DMS 273 (cell line): Measurements from ENCODE around the gene DDIT4L.
A peak's percentile ranks its signal among the peaks of the same experiment; 100 is the strongest.
"Not testable (repeated sequence)": the region's sequence is repeated elsewhere in the genome, so short reads cannot be mapped to it uniquely, and the experiment has no call there.

Experiments used
- DNase-seq: peaks from one replicate; lab custom pipeline; 2025; ENCODE audit not compliant: unreplicated experiment; lab: John Stamatoyannopoulos, UW

The DDIT4L gene

DNA sequence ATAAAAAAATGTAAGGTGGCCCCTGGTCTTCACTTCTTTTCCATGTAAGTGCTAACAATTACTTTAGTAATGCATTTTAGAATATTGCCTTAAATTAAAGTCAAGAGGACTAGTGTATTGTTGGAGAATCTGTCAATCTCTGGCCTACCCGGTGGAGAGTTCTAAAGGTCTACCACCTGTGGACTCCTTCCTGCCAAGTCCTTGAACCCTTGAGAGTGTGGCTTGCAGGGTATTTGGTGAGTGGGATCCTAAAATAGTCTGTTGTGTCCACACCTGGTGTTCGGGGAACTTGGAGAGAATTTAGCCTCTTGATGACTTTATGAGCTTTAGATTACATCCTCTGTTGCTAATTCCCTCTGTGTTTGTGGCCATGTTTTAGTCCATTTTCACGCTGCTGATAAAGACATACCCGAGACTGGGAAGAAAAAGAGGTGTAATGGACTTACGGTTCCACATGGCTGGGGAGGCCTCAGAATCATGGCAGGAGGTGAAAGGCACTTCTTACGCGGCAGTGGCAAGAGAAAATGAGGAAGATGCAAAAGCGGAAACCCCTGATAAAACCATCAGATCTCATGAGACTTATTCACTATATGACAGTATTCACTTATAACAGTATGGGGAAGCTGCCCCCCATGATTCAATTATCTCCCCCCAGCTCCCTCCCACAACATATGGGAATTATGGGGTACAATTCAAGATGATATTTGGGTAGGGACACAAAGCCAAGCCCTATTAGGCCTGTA lies 23.8 kb downstream of the DDIT4L start:
- no peak for DNase-seq

DNA sequence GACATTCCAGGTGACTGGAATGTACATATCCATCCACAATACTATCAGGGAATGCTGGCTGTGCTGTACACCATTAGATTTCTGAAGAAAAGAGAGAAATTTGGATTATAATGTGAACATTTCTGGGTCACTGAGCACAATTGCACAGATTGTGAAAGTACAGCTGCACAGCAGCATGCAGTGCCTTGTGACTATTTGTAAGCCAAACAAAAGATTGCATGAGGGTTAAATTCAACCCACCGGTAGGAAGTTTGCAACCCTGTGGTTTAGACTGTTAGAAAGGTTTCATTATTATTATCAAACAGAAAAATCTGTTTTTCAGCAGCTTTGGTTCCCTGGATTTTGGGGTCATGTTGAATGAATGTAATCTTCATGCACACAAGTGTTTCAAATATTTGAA lies 24.5 kb downstream of the DDIT4L start:
- no peak for DNase-seq

DNA sequence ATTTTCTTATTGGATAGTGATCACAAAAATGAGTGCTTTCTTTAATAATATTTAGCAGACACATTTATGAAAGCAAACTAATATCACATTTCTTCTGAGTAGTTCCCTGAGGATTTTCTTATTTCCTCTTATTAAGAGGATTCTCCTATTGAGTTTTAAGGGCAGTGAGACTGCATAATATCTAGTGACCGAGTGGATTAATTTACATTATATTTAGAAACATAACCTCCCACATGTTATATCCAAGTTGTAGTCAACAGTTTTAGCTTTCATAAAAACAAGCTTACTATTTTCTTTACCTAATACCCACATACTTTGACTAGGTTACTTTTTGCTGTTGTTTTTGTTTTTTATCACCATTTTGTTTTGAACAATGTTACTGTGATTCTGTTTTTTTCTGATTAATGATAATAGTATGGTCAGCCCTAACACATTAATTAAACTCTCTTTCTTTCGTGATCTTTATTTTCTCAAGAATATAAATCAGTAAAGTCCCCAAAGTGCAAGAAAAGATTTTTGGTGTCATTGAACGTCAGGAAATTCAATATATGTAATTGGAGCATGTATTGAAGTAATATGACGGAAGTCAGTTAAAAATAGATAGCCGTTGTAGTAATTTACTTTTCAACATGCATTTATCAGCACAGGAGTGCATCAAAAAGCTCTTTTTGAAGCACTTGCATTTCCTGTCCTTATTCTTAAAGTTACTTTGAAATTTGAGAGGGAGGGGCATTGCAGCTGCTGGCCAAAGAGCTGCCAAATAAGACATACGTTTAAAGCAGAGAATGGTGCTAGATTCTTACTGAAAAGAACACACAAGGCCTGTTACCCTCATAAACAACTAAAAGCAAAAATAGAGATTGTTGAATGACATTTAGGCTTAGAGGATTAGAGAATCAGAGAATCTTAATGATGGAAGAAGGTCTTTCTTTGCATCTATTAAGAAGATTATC lies 25.2 kb downstream of the DDIT4L start:
- DNase-seq = no peak

DNA sequence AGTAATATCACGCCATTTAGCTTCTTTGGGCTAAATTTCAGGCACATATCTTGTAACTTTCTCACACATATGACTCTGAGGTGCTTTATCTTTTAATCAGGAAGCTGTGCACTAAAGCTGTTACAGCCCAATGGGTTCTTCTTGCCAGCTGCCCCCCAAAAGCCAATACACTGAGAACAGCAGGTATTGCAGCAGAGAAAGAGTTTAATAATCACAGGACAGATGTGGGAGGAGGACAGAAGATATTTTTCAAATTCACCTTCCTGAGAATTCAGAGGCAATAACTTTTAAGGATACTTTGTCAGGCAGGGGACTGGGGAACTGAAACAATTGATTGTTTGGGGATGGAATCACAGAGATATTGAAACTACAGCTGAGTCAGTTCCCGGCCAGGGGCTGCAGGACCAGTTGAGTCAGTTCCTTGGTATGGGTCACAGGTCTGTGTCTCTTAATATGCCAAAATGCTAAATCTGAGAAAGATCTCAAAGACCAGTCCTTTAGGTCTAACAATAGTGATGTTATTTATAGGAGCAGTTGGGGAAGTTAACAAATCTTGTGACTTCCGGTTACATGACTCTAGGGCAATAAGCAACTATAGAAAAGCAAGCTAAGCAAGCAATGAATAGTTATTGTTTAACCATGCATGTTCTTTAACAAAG lies 28.1 kb downstream of the DDIT4L start:
- no peak for DNase-seq

DNA sequence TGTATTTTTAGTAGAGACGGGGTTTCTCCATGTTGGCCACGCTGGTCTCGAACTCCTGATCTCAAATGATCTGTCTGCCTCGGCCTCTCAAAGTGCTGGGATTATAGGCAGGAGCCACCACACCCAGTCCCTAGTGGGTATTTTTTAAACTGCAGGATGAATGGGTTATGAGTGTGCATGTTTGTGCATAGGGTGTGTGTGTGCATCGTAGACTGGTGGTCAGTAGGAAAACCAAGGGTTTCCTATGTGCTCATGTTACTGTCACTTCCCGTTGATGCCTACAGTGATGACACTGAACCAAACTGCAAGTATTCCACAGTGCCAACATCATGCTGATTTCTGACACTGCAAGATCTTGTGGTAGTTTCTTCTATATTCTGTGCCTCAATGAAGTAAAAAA lies 41.1 kb downstream of the DDIT4L start:
- no peak for DNase-seq

DNA sequence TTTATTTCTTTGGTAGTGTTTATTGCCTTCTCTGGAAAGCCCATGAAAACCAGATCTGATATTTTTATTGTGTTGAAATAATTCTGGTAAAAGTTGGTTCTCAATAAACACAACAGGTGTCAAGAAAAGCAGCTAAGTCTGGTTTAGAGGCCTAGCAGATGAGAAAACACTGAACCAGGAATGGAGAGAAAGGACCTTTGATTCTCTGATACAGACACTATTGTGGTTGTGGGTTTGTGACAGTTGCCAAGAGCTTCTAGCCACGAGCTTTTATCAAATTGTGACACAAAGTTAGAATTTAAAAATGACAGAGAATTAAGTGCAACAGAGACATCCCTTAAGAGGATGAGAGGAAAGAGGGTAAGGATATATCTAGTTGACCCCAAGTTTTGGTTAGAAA lies 42.6 kb downstream of the DDIT4L start:
- DNase-seq = no peak

DNA sequence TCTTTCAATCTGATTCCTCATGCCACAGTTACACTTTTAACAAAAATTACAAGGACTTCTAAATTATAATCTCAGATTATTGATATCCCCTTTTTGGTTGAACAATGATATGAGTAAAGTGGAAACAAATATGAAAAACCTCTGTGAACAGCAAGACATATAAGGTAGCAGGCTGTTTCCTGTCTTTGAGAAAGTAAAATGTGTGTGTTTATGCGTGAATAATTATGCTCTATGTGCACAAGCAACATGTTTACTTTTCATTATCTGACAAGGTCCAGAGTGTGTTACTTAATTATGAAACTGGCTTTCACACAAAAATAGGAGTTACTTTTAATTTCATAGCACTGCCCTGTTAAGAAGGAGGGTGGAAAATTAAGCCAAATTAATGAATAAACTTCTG lies 43.1 kb downstream of the DDIT4L start:
- DNase-seq = no peak

DNA sequence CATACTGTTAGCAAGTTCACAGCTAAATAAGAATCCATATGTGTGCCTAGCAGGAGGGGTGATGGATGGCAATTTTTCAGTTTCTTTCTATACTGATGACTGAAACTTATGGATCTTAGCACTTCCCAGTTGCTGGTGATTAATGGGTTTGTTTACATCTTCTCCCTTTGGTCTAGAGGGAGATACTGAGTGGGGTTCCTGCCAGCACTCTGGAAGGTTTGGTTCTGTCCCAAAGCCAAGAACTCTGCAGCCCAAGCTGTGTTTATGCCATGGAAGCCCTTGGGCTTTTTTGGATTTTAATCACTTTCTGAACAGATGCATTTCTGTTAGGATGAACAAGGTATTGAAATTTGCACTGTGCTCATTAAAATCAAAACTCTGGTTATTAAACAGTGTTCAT lies 43.5 kb downstream of the DDIT4L start:
- peak; percentile 18 for DNase-seq

DNA sequence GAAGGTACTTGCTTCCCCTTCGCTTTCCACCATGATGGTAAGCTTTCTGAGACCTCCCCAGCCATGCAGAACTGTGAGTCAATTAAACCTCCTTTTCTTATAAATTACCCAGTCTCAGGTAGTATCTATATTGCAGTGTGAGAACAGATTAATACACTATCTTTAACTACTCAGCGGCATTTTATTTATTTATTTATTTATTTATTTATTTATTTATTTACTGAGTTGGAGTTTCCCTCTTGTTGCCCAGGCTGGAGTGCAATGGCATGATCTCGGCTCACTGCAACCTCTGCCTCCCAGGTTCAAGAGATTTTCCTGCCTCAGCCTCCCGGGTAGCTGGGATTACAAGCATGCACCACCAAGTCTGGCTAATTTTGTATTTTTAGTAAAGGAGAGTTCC lies 52.9 kb downstream of the DDIT4L start:
- DNase-seq = not testable (repeated sequence)
